ENCODE measurements around the gene ELP2. TPM values are rescaled to one million over a fixed set of nuclear protein-coding genes. Genes with fewer than 3 reads are reported as not detected.
A peak's percentile ranks its signal among the peaks of the same experiment; 100 is the strongest.

The ELP2 gene
- total RNA-seq, 4 donors from 2014 or later, result 23.2 to 59.5 (median 49.6) TPM

GRCh38 chr18:36157441-36157840 lies 27.7 kb downstream of the ELP2 start:
- peaks cover 0 to 54% (median 27%) of the 10 kb centered on the region in 4 donors for H3K36me3 ChIP-seq
- H3K4me3 ChIP-seq, result no peak overlapping the region
- no peaks in the 10 kb centered on the region for H3K4me1 ChIP-seq
- TF ChIP-seq POLR2A (IDR thresholded peaks at IDR 0.05) (no peak), CTCF (IDR thresholded peaks at IDR 0.05) (no peak), POLR2AphosphoS5 (IDR thresholded peaks at IDR 0.05) (no peak), EP300 (IDR thresholded peaks at IDR 0.05; ENCODE audit: low read depth) (no peak)
- no peaks in the 10 kb centered on the region for H3K27me3 ChIP-seq
- intact Hi-C loops (cut with DNase I; ENCODE audit: low total_unique reads) (no loop called here), in situ Hi-C loops (cut with MboI; ENCODE audit: low pct_ligation_motif_present in 1 of 4, low pct_unique_long_range_greater_than_20kb in 1 of 4, low sequenced_read_pairs in 3 of 4) (no loop called here)
- no peaks in the 10 kb centered on the region for H3K9me3 ChIP-seq
- DNase-seq, result no peak
- peak overlapping the region in 1 of 4 donors; percentile 5 for H3K27ac ChIP-seq

- TF ChIP-seq CTCF (IDR thresholded peaks at IDR 0.05), result no peak
- TF ChIP-seq POLR2A (IDR thresholded peaks at IDR 0.05), result no peak
- TF ChIP-seq EP300 (IDR thresholded peaks at IDR 0.05; ENCODE audit: low read depth), result no peak
- TF ChIP-seq POLR2AphosphoS5 (IDR thresholded peaks at IDR 0.05), result no peak
- peaks cover 0 to 60% (median 26%) of the 10 kb centered on the region in 4 donors for H3K36me3 ChIP-seq
- in situ Hi-C loops (cut with MboI; ENCODE audit: low pct_ligation_motif_present in 1 of 4, low pct_unique_long_range_greater_than_20kb in 1 of 4, low sequenced_read_pairs in 3 of 4), result no loop called here
- peak overlapping the region in 1 of 4 donors; percentile 5 for H3K27ac ChIP-seq
- no peak overlapping the region for H3K4me3 ChIP-seq
- no peaks in the 10 kb centered on the region for H3K27me3 ChIP-seq
- H3K4me1 ChIP-seq, result no peaks in the 10 kb centered on the region
- WGBS, 2 donors (ENCODE audit: low coverage in 1 of 2), result 77 to 84% methylated on average over 4 to 5 of the region's 5 CpGs
- intact Hi-C loops (cut with DNase I; ENCODE audit: low total_unique reads), result no loop called here
- DNase-seq, result no peak
- no peaks in the 10 kb centered on the region for H3K9me3 ChIP-seq
These were observed 28.7 kb downstream of the ELP2 start for GRCh38 chr18:36158266-36158867.

- no peaks in the 10 kb centered on the region for H3K27me3 ChIP-seq
- WGBS, 2 donors (ENCODE audit: low coverage in 1 of 2), result 76 to 87% methylated on average over 4 of the region's 4 CpGs
- no peaks in the 10 kb centered on the region for H3K9me3 ChIP-seq
- H3K4me3 ChIP-seq, result no peak overlapping the region
- intact Hi-C loops (cut with DNase I; ENCODE audit: low total_unique reads) (no loop called here), in situ Hi-C loops (cut with MboI; ENCODE audit: low pct_ligation_motif_present in 1 of 4, low pct_unique_long_range_greater_than_20kb in 1 of 4, low sequenced_read_pairs in 3 of 4) (no loop called here)
- no peak for TF ChIP-seq POLR2A (IDR thresholded peaks at IDR 0.05)
- no peak for TF ChIP-seq POLR2AphosphoS5 (IDR thresholded peaks at IDR 0.05)
- no peak for TF ChIP-seq EP300 (IDR thresholded peaks at IDR 0.05; ENCODE audit: low read depth)
- no peak for TF ChIP-seq CTCF (IDR thresholded peaks at IDR 0.05)
- no peaks in the 10 kb centered on the region for H3K4me1 ChIP-seq
- H3K36me3 ChIP-seq, result peaks cover 0 to 78% (median 23%) of the 10 kb centered on the region in 4 donors
- no peak for DNase-seq
- H3K27ac ChIP-seq, result no peak overlapping the region
These were observed 31.3 kb downstream of the ELP2 start for GRCh38 chr18:36160959-36161371.

GRCh38 chr18:36162981-36163380 lies 33.3 kb downstream of the ELP2 start:
- WGBS, 2 donors (ENCODE audit: low coverage in 1 of 2), result 67 to 81% methylated on average over 1 of the region's 1 CpG
- no peak for DNase-seq

More at GRCh38 chr18:36162981-36163380, 33.3 kb downstream of the ELP2 start:
- no peak for TF ChIP-seq CTCF (IDR thresholded peaks at IDR 0.05)
- TF ChIP-seq POLR2AphosphoS5 (IDR thresholded peaks at IDR 0.05), result no peak
- TF ChIP-seq EP300 (IDR thresholded peaks at IDR 0.05; ENCODE audit: low read depth), result no peak
- no peak for TF ChIP-seq POLR2A (IDR thresholded peaks at IDR 0.05)
- no peaks in the 10 kb centered on the region for H3K27me3 ChIP-seq
- in situ Hi-C loops (cut with MboI; ENCODE audit: low pct_ligation_motif_present in 1 of 4, low pct_unique_long_range_greater_than_20kb in 1 of 4, low sequenced_read_pairs in 3 of 4), result no loop called here
- no peak overlapping the region for H3K4me3 ChIP-seq
- no peak overlapping the region for H3K27ac ChIP-seq
- intact Hi-C loops (cut with DNase I; ENCODE audit: low total_unique reads), result no loop called here
- H3K4me1 ChIP-seq, result no peaks in the 10 kb centered on the region
- H3K9me3 ChIP-seq, result no peaks in the 10 kb centered on the region
- peaks cover 0 to 83% (median 18%) of the 10 kb centered on the region in 4 donors for H3K36me3 ChIP-seq
